HL-60 (cell line): ENCODE results near the gene NSRP1.
"Not testable (repeated sequence)": the region's sequence is repeated elsewhere in the genome, so short reads cannot be mapped to it uniquely, and the experiment has no call there.

ENCODE experiments used
- DNase-seq, 2 experiments: peaks; one replicate each; pipeline ENCODE4 v3.0.0-alpha.2; 2010 to 2020; ENCODE audit warnings: low read depth in 1 of 2, low spot score in 1 of 2
- H3K27ac ChIP-seq: fragments of 250-450 bp; sonication (Bioruptor Pico); replicated peaks from 2 replicates; pipeline ENCODE4 v1.5.1; 2020; ENCODE audit warnings: mild to moderate bottlenecking, moderate library complexity
- H3K27me3 ChIP-seq: fragments of 250-450 bp; sonication (Bioruptor Pico); 2 replicates; pipeline ENCODE4 v1.5.1; 2021; ENCODE audit warnings: mild to moderate bottlenecking, moderate library complexity; ENCODE audit not compliant: insufficient read depth, poor library complexity, severe bottlenecking
- H3K4me3 ChIP-seq: replicated peaks from 2 replicates; pipeline ENCODE4 v1.5.1; 2011; ENCODE audit warnings: mild to moderate bottlenecking, control low read depth, low read length; ENCODE audit not compliant: insufficient read depth
- GABPA ChIP-seq: IDR thresholded peaks from 2 replicates; pipeline ENCODE4 v1.6.1; 2012; ENCODE audit warnings: low read depth
- POLR2AphosphoS5 ChIP-seq: IDR thresholded peaks from 2 replicates; pipeline ENCODE4 v1.6.1; 2012; ENCODE audit warnings: low read depth
- SPI1 ChIP-seq: IDR thresholded peaks from 2 replicates; pipeline ENCODE4 v1.6.1; 2012; ENCODE audit warnings: low read depth, mild to moderate bottlenecking, borderline replicate concordance
- TF ChIP-seq, protein P1 (sequence below): IDR thresholded peaks from 2 replicates; pipeline ENCODE4 v1.6.1; 2012; ENCODE audit warnings: low read depth; ENCODE audit not compliant: insufficient replicate concordance
- TF ChIP-seq, protein P2 (sequence below): IDR thresholded peaks from one replicate; pipeline ENCODE4 v1.5.1; 2011; ENCODE audit warnings: low read length, control low read depth, inconsistent platforms; ENCODE audit not compliant: insufficient read depth

NSRP1 gene

DNA sequence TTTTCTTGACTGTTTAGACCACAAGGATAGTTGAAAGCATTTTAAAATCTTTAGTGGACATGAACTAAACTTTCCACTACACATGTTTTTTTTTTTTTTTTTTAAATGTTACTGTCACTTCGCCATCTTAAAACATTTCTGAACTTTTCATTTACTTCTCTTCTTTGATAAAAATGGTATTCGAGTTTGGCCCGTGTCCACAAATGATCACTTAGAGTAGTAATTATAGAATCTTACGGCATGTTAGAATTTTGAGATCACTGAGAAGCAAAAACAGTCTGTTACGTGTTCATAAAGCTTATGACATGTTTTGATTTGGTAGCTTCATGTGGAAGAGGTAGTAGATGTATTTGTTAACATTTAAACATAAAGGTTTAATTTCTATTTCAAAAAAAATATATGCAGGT is 1.1 kb downstream of the NSRP1 start:
- TF ChIP-seq GABPA (no peak), POLR2AphosphoS5 (no peak), SPI1 (no peak)
- TF ChIP-seq, protein P1, sequence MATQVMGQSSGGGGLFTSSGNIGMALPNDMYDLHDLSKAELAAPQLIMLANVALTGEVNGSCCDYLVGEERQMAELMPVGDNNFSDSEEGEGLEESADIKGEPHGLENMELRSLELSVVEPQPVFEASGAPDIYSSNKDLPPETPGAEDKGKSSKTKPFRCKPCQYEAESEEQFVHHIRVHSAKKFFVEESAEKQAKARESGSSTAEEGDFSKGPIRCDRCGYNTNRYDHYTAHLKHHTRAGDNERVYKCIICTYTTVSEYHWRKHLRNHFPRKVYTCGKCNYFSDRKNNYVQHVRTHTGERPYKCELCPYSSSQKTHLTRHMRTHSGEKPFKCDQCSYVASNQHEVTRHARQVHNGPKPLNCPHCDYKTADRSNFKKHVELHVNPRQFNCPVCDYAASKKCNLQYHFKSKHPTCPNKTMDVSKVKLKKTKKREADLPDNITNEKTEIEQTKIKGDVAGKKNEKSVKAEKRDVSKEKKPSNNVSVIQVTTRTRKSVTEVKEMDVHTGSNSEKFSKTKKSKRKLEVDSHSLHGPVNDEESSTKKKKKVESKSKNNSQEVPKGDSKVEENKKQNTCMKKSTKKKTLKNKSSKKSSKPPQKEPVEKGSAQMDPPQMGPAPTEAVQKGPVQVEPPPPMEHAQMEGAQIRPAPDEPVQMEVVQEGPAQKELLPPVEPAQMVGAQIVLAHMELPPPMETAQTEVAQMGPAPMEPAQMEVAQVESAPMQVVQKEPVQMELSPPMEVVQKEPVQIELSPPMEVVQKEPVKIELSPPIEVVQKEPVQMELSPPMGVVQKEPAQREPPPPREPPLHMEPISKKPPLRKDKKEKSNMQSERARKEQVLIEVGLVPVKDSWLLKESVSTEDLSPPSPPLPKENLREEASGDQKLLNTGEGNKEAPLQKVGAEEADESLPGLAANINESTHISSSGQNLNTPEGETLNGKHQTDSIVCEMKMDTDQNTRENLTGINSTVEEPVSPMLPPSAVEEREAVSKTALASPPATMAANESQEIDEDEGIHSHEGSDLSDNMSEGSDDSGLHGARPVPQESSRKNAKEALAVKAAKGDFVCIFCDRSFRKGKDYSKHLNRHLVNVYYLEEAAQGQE: no peak
- TF ChIP-seq, protein P2, sequence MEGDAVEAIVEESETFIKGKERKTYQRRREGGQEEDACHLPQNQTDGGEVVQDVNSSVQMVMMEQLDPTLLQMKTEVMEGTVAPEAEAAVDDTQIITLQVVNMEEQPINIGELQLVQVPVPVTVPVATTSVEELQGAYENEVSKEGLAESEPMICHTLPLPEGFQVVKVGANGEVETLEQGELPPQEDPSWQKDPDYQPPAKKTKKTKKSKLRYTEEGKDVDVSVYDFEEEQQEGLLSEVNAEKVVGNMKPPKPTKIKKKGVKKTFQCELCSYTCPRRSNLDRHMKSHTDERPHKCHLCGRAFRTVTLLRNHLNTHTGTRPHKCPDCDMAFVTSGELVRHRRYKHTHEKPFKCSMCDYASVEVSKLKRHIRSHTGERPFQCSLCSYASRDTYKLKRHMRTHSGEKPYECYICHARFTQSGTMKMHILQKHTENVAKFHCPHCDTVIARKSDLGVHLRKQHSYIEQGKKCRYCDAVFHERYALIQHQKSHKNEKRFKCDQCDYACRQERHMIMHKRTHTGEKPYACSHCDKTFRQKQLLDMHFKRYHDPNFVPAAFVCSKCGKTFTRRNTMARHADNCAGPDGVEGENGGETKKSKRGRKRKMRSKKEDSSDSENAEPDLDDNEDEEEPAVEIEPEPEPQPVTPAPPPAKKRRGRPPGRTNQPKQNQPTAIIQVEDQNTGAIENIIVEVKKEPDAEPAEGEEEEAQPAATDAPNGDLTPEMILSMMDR: no peak
- Histone ChIP-seq H3K27me3 (no peaks in the 10 kb centered on the region), H3K4me3 (peak overlapping the region; percentile 75), H3K27ac (peak overlapping the region; percentile 91)
- DNase-seq: no peak

DNA sequence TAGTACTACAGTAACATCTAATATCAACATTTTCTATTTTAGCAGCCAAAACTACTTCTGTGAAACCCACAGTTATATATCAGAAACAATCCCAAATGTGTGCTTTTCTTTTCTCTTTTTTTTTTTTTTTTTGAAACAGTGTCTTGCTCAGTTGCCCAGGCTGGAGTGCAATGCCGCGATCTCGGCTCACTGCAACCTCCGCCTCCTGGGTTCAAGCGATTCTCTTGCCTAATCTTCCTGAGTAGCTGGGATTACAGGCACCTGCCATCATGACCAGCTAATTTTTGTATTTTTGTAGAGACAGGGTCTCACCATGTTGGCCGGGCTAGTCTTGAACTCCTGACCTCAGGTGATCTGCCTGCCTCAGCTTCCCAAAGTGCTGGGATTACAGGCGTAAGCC is 2.0 kb downstream of the NSRP1 start:
- H3K4me3 ChIP-seq: not testable (repeated sequence)

DNA sequence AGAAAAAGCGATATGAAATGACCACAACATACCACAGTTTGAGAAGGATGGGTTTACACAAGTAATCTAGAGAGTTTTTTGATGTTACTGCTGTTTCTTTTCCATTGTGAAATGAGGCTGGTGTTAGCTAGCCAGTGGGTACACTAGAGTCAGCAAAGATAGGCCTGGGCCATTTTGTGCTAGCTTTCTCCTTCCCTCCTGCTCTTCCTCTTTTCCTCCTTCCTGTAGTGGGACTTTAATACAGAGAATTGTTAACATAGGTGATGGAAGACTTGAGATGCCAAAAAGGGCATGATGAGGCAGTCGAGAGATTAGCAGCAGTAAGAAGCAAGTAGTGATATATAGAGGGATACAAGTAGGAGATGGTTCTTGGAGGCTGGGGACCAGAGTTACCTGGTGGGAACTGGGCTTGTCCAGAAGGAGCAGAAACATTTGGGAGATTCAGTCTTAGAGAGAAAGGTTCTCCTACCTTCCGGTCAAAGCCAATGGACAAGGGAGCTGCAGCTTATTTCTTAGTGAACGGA is 7.7 kb downstream of the NSRP1 start:
- DNase-seq: no peak
- peak; percentile 56; the same call in 1 of the 2 replicates for TF ChIP-seq SPI1
- no peak for TF ChIP-seq GABPA
- H3K27me3 ChIP-seq: no peaks in the 10 kb centered on the region
- H3K4me3 ChIP-seq: no peak overlapping the region
- no peak overlapping the region for H3K27ac ChIP-seq

More for the DNA sequence above, 2.0 kb downstream of the NSRP1 start:
- not testable (repeated sequence) for DNase-seq, H3K27me3 ChIP-seq, H3K27ac ChIP-seq

DNA sequence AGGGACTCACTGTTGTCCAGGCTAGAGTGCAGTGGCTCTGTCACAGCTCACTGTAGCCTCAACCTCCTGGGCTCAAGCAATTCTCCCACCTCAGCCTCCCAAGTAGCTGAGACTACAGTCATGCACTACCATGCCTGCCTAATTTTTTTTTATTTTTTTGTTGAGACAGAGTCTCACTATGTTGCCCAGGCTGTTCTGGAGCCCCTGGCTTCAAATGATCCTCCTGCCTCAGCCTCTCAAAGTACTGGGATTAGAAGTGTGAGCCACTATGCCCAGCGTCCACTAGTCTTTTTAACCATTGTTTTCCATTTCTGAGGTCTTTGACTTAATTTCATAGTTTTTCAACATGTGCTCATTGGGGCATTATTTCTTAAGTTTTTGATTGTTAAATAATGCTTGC is 13.5 kb downstream of the NSRP1 start:
- Histone ChIP-seq H3K27me3 (no peaks in the 10 kb centered on the region), H3K4me3 (no peak overlapping the region), H3K27ac (no peak overlapping the region)
- TF ChIP-seq, protein P2: no peak
- no peak for TF ChIP-seq SPI1
- TF ChIP-seq GABPA: no peak
- no peak for TF ChIP-seq POLR2AphosphoS5
- TF ChIP-seq, protein P1: no peak
- no peak for DNase-seq

DNA sequence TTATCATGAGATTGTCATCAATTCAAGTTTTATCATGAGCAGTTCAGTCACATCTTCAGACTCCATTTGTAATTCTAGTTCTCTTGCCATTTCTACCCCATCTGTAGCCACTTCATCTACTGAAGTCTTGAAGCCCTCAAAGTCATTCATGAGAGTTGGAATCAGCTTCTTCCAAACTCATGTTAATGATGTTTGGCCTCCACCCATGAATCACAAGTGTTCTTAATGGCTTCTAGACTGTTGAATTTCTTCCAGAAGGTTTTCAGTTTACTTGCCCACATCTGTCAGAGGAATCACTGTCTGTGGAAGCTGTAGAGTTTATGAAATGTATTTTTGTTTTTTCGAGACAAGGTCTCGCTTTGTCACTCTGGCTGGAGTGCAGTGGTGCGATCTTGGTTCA is 16.0 kb downstream of the NSRP1 start:
- Histone ChIP-seq H3K27me3 (no peaks in the 10 kb centered on the region), H3K27ac (no peak overlapping the region), H3K4me3 (no peak overlapping the region)
- TF ChIP-seq, protein P1: no peak
- TF ChIP-seq SPI1 (no peak), POLR2AphosphoS5 (no peak), GABPA (no peak)
- TF ChIP-seq, protein P2: no peak
- no peak for DNase-seq
